Measurements from ENCODE around the gene KRTAP27-1. TPM values are rescaled to one million over a fixed set of nuclear protein-coding genes. Genes with fewer than 3 reads are reported as not detected.

The KRTAP27-1 gene
- total RNA-seq, 2 experiments from 2014 or later, result not detected

Small RNAs within 50 kb of the gene (microRNA-seq; reads per million reads assigned to microRNA genes)
- not detected for gene MIR4327

Other genes starting within 250 kb of the KRTAP27-1 start
- not detected for gene CLDN17, start 170.9 kb downstream of the KRTAP27-1 start, total RNA-seq
- gene CLDN8, start 121.6 kb downstream of the KRTAP27-1 start, total RNA-seq, result not detected
- gene KRTAP24-1, start 54.7 kb downstream of the KRTAP27-1 start, total RNA-seq, result not detected
- not detected for gene KRTAP25-1, start 48.2 kb downstream of the KRTAP27-1 start, total RNA-seq
- not detected for gene KRTAP26-1, start 17.4 kb downstream of the KRTAP27-1 start, total RNA-seq
- gene KRTAP23-1, start 10.9 kb upstream of the KRTAP27-1 start, total RNA-seq, result not detected
- gene KRTAP13-2, start 34.6 kb upstream of the KRTAP27-1 start, total RNA-seq, result not detected
- not detected for gene KRTAP13-1, start 58.3 kb upstream of the KRTAP27-1 start, total RNA-seq
- gene KRTAP13-3, start 88.2 kb upstream of the KRTAP27-1 start, total RNA-seq, result not detected
- not detected for gene KRTAP13-4, start 92.5 kb upstream of the KRTAP27-1 start, total RNA-seq
- not detected for gene KRTAP15-1, start 102.6 kb upstream of the KRTAP27-1 start, total RNA-seq
- gene KRTAP19-1, start 142.7 kb upstream of the KRTAP27-1 start, total RNA-seq, result not detected
- gene KRTAP19-2, start 149.7 kb upstream of the KRTAP27-1 start, total RNA-seq, result not detected
- gene KRTAP19-3, start 154.3 kb upstream of the KRTAP27-1 start, total RNA-seq, result not detected
- gene KRTAP19-4, start 159.5 kb upstream of the KRTAP27-1 start, total RNA-seq, result not detected
- not detected for gene KRTAP19-5, start 164.4 kb upstream of the KRTAP27-1 start, total RNA-seq
- not detected for gene KRTAP19-6, start 204.2 kb upstream of the KRTAP27-1 start, total RNA-seq
- gene KRTAP19-7, start 223.6 kb upstream of the KRTAP27-1 start, total RNA-seq, result not detected